KBM-7 (cell line): ENCODE data around the gene PGAM2.
"Not testable (repeated sequence)": the region's sequence is repeated elsewhere in the genome, so short reads cannot be mapped to it uniquely, and the experiment has no call there.

Source experiments
- DNase-seq: peaks from one replicate; pipeline ENCODE4 v3.0.0-alpha.2; 2015
- in situ Hi-C: fragments of 300-500 bp; cut with MboI; formaldehyde crosslinking; loops from 2 replicates; pipeline ENCODE4 v1.14.3; 2020; ENCODE audit warnings: low sequenced_read_pairs, low pct_unique_long_range_greater_than_20kb, mixed read lengths

PGAM2 gene

GRCh38 chr7:44039800-44040492 lies 25.4 kb downstream of the PGAM2 start:
- DNase-seq, in situ Hi-C loops: not testable (repeated sequence)

GRCh38 chr7:44038961-44039558 lies 26.3 kb downstream of the PGAM2 start:
- DNase-seq, in situ Hi-C loops: not testable (repeated sequence)

DNA sequence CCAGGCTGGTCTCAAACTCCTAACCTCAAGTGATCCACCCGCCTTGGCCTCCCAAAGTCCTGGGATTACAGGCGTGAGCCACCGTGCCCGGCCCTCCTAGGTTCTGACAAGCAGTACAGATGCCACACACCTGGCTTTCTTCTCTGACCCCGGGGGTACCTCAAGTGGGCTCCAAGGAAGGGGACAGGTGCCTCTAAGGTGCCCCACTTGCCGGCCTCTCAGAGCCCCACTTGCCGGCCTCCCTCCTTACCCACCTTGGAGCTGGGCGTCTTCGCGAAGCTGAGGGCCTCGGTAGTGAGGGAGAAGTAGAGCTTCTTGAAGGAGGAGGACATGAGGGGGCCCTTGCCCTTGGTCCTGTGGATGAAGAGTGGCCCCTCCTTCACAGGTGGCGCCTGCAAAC lies 26.8 kb downstream of the PGAM2 start:
- DNase-seq, in situ Hi-C loops: not testable (repeated sequence)

- DNase-seq, in situ Hi-C loops: not testable (repeated sequence)
These were observed 27.4 kb downstream of the PGAM2 start for GRCh38 chr7:44037951-44038350.

GRCh38 chr7:44036364-44036763 lies 29.0 kb downstream of the PGAM2 start:
- in situ Hi-C loops, DNase-seq: not testable (repeated sequence)

GRCh38 chr7:44033971-44034844 lies 31.2 kb downstream of the PGAM2 start:
- in situ Hi-C loops, DNase-seq: not testable (repeated sequence)

- DNase-seq, in situ Hi-C loops: not testable (repeated sequence)
These were observed 33.3 kb downstream of the PGAM2 start for GRCh38 chr7:44032031-44032430.

DNA sequence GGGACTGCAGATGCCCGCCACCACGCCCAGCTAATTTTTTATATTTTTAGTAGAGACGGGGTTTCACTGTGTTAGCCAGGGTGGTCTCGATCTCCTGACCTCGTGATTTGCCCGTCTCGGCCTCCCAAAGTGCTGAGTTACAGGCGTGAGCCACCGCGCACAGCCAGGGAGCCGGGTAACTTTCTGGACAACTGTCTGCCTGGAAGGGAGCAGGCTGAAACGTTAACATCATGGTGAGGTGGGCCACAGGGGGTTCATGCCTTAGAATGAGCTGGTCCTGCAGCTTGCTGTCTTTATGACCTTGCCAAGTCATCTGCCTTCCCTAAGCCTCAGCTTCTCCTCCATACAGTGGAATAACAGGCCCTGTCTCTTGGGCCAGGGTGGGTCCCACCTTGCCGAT lies 34.0 kb downstream of the PGAM2 start:
- in situ Hi-C loops: not testable (repeated sequence)

DNA sequence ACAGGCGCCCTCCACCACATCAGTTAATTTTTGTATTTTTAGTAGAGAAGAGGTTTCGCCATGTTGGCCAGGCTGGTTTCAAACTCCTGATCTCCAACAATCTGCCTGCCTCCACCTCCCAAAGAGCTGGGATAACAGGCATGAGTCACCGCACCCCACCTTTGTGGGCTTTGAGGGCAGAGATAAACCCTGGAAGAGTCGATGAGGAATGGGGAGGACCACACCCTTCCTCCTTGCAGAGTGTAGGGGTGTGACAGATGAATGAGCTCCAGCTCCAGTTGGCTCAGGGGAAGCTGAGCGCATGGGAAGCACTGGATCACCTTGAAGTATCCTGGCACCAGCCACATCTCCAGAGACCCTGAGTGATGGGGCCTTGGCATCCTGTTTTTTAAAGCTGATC lies 35.3 kb downstream of the PGAM2 start:
- in situ Hi-C loops, DNase-seq: not testable (repeated sequence)

More for the DNA sequence above, 34.0 kb downstream of the PGAM2 start:
- not testable (repeated sequence) for DNase-seq

DNA sequence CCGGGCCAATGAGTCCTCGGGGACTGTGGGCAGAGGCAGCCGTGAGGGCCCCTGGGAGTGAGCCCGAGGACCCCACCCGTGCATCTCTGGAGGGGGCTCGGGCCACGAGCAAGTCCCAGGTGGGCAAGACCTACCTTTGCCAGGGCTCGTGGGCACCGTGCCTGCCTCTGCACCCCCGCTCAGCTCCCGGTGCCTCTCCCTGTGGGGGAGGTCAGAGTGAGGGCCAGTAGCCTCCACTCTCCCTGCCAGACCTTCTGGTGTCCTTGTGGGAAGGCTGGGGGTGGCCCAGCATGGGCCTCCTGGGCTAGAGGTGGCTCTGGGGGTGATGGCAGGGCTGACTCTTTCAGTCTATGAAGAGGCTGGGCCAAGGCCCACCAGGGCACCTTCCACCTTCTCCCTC lies 35.9 kb downstream of the PGAM2 start:
- DNase-seq, in situ Hi-C loops: not testable (repeated sequence)

- in situ Hi-C loops, DNase-seq: not testable (repeated sequence)
These were observed 42.4 kb downstream of the PGAM2 start for GRCh38 chr7:44022796-44023467.

DNA sequence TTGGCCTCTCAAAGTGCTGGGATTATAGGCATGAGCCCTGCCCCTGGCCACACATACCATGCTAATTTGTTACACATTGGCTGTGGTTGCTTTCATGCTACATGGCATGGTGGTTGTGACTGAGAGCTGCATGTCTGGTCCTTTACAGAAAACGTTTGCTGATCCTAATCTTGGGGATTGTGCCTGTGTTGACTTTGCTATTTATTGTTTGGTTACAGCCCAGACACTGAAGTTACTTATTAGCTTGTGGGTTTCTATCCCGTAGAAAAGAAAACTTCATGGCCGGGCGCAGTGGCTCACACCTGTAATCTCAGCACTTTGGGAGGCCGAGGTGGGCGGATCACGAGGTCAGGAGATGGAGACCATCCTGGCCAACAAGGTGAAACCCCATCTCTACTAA lies 43.3 kb downstream of the PGAM2 start:
- DNase-seq, in situ Hi-C loops: not testable (repeated sequence)

- in situ Hi-C loops, DNase-seq: not testable (repeated sequence)
These were observed 45.5 kb downstream of the PGAM2 start for GRCh38 chr7:44019825-44020224.

- DNase-seq: peak; percentile 97
- in situ Hi-C loops: not testable (repeated sequence)
These were observed 46.2 kb downstream of the PGAM2 start for GRCh38 chr7:44018857-44019807.

DNA sequence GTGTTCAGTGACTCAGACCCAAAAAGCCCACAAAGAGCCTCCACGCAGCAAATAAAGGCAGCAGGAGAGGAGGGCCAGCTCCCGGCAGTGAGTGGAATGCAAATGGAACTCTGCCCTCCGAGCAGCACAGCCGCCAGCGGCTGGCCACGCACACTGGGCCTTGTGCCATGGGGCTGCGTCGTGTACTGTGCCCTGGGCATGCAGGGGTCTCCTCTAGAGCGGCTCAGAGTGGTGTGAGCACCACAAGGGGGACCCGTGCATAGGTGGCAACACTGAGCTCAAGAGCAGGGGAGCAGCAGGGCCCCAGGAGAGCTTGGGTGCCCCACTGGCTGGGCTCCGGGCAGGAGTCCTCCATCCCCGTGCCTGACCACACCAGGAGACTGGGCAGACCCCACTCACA lies 50.3 kb downstream of the PGAM2 start:
- in situ Hi-C loops, DNase-seq: not testable (repeated sequence)
